SU-DHL-6 (cell line): Measurements from ENCODE around the gene EPHA8.

Experiments used
- H2AFZ ChIP-seq: fragments of 200-600 bp; sonication (generic); 2 replicates; pipeline ENCODE4 v1.6.1; 2014; ENCODE audit warnings: low read depth, mild to moderate bottlenecking, moderate library complexity, mixed read lengths, antibody characterized with exemption, low read length; ENCODE audit not compliant: severe bottlenecking
- H3F3A ChIP-seq: fragments of 200-600 bp; shearing (Covaris generic); 2 replicates; pipeline ENCODE4 v1.6.0; 2016; ENCODE audit warnings: antibody characterized with exemption, mild to moderate bottlenecking; ENCODE audit not compliant: insufficient read depth
- H3K27ac ChIP-seq: fragments of 200-600 bp; sonication (generic); 2 replicates; pipeline ENCODE4 v1.5.1; 2016; ENCODE audit warnings: low read depth, mild to moderate bottlenecking, low read length, moderate library complexity, mixed read lengths
- H3K27me3 ChIP-seq: fragments of 200-600 bp; sonication (generic), shearing (Covaris generic); 2 replicates; pipeline ENCODE4 v1.6.0; 2014; ENCODE audit warnings: mild to moderate bottlenecking, low read length
- H3K36me3 ChIP-seq: fragments of 200-600 bp; sonication (generic); 2 replicates; pipeline ENCODE4 v1.6.1; 2014; ENCODE audit warnings: mild to moderate bottlenecking, low read length, mixed read lengths
- H3K4me2 ChIP-seq: fragments of 300-600, 200-600 bp; shearing (Covaris generic), sonication (generic); 2 replicates; pipeline ENCODE4 v1.6.0; 2014; ENCODE audit warnings: low read length, low read depth, mild to moderate bottlenecking; ENCODE audit not compliant: poor library complexity, severe bottlenecking
- H3K4me3 ChIP-seq: fragments of 200-600 bp; sonication (generic); 2 replicates; pipeline ENCODE4 v1.5.1; 2014; ENCODE audit warnings: antibody characterized with exemption, low read length, mild to moderate bottlenecking, mixed read lengths; ENCODE audit not compliant: insufficient read depth, poor library complexity, severe bottlenecking
- H3K79me2 ChIP-seq: fragments of 200-600 bp; sonication (generic); 2 replicates; pipeline ENCODE4 v1.6.1; 2014; ENCODE audit warnings: mild to moderate bottlenecking, low read length, moderate library complexity; ENCODE audit not compliant: insufficient read depth
- H3K9ac ChIP-seq: fragments of 200-600 bp; sonication (generic); 2 replicates; pipeline ENCODE4 v1.7.0; 2014; ENCODE audit warnings: mild to moderate bottlenecking, low read length
- H3K9me2 ChIP-seq: fragments of 200-600 bp; sonication (generic); replicated peaks from 2 replicates; pipeline ENCODE4 v1.6.1; 2014; ENCODE audit warnings: low read length; ENCODE audit not compliant: insufficient read depth
- H3K9me3 ChIP-seq: fragments of 200-600 bp; sonication (generic); 2 replicates; pipeline ENCODE4 v1.6.1; 2014; ENCODE audit warnings: low read length, mixed read lengths; ENCODE audit not compliant: insufficient read depth
- H4K20me1 ChIP-seq: fragments of 200-600 bp; sonication (generic); 2 replicates; pipeline ENCODE4 v1.6.1; 2014; ENCODE audit warnings: low read depth, mild to moderate bottlenecking, antibody characterized with exemption, low read length, moderate library complexity, mixed read lengths
- EZH2phosphoT487 ChIP-seq: fragments of 200-600 bp; sonication (generic), shearing (Covaris generic); conservative IDR thresholded peaks from 2 replicates; pipeline ENCODE4 v1.6.1; 2018; ENCODE audit warnings: mild to moderate bottlenecking, antibody characterized with exemption, low read length, moderate library complexity, mixed read lengths
- TF ChIP-seq, protein P1 (sequence below): fragments of 200-600 bp; sonication (generic); IDR thresholded peaks from one replicate; pipeline ENCODE4 v1.5.1; 2017; ENCODE audit warnings: antibody characterized with exemption, mild to moderate bottlenecking, low read length, moderate library complexity; ENCODE audit not compliant: insufficient read depth, poor library complexity, severe bottlenecking

The EPHA8 gene

GRCh38 chr1:22635436-22635835 lies 72.1 kb downstream of the EPHA8 start:
- TF ChIP-seq, protein P1, sequence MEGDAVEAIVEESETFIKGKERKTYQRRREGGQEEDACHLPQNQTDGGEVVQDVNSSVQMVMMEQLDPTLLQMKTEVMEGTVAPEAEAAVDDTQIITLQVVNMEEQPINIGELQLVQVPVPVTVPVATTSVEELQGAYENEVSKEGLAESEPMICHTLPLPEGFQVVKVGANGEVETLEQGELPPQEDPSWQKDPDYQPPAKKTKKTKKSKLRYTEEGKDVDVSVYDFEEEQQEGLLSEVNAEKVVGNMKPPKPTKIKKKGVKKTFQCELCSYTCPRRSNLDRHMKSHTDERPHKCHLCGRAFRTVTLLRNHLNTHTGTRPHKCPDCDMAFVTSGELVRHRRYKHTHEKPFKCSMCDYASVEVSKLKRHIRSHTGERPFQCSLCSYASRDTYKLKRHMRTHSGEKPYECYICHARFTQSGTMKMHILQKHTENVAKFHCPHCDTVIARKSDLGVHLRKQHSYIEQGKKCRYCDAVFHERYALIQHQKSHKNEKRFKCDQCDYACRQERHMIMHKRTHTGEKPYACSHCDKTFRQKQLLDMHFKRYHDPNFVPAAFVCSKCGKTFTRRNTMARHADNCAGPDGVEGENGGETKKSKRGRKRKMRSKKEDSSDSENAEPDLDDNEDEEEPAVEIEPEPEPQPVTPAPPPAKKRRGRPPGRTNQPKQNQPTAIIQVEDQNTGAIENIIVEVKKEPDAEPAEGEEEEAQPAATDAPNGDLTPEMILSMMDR = no peak
- TF ChIP-seq EZH2phosphoT487 = no peak

GRCh38 chr1:22636353-22636752 lies 73.1 kb downstream of the EPHA8 start, which contains the start of gene C1QA:
TSS of gene C1QA (plus strand) at chr1:22636628. CDS start at chr1:22637617, 989 bp downstream.
- Histone ChIP-seq H3K79me2 (no peaks in the 10 kb centered on the region), H3K9ac (no peak within 1 kb of the TSS), H2AFZ (no peak within 1 kb of the TSS), H3K36me3 (no peaks in the 10 kb centered on the region), H3K27me3 (no peaks in the 10 kb centered on the region), H3K4me3 (no peak within 1 kb of the TSS), H3K4me2 (no peak within 1 kb of the TSS), H3K27ac (no peak within 1 kb of the TSS), H3F3A (no peaks in the 10 kb centered on the region), H3K9me2 (no peaks in the 10 kb centered on the region), H4K20me1 (no peaks in the 10 kb centered on the region), H3K9me3 (no peaks in the 10 kb centered on the region)
- TF ChIP-seq, protein P1 = no peak
- no peak for TF ChIP-seq EZH2phosphoT487

More at GRCh38 chr1:22635436-22635835, 72.1 kb downstream of the EPHA8 start:
- no peaks in the 10 kb centered on the region for H4K20me1 ChIP-seq
- no peak overlapping the region for H3K4me2 ChIP-seq
- H3K27me3 ChIP-seq = no peaks in the 10 kb centered on the region
- H2AFZ ChIP-seq = no peak overlapping the region
- H3K9me3 ChIP-seq = no peaks in the 10 kb centered on the region
- H3F3A ChIP-seq = no peaks in the 10 kb centered on the region
- no peaks in the 10 kb centered on the region for H3K36me3 ChIP-seq
- H3K27ac ChIP-seq = no peak overlapping the region
- no peaks in the 10 kb centered on the region for H3K9me2 ChIP-seq
- no peak overlapping the region for H3K4me3 ChIP-seq
- no peaks in the 10 kb centered on the region for H3K79me2 ChIP-seq
- no peak overlapping the region for H3K9ac ChIP-seq

DNA sequence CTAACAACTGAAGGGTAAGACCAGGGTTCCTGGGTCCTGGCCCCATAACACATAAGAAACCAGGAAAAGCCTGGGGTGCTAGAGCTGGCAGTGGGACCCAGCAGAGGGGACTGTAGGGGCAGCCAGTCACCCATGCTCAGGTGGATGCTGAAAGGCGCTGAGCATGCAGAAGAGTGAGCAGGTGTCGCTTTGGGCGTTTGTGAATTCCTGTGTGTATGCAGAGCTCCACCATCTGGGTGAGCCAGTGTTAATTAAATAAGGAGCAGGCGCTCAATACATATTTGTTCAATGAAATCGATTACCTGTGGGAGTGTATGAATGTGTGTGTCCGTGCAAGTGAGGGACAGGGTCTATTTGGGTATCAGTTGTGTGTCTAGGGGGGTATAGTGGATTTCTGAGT lies 73.6 kb downstream of the EPHA8 start:
- Histone ChIP-seq H3F3A (no peaks in the 10 kb centered on the region), H2AFZ (no peak overlapping the region), H3K9me3 (no peaks in the 10 kb centered on the region), H3K79me2 (no peaks in the 10 kb centered on the region), H4K20me1 (no peaks in the 10 kb centered on the region), H3K4me2 (no peak overlapping the region), H3K27me3 (no peaks in the 10 kb centered on the region), H3K27ac (no peak overlapping the region), H3K36me3 (no peaks in the 10 kb centered on the region), H3K9me2 (no peaks in the 10 kb centered on the region), H3K4me3 (no peak overlapping the region), H3K9ac (no peak overlapping the region)
- no peak for TF ChIP-seq EZH2phosphoT487
- TF ChIP-seq, protein P1 = no peak

GRCh38 chr1:22637907-22638445 lies 74.7 kb downstream of the EPHA8 start:
- H3K9ac ChIP-seq = no peak overlapping the region
- no peak overlapping the region for H2AFZ ChIP-seq
- no peaks in the 10 kb centered on the region for H3K27me3 ChIP-seq
- H3K9me3 ChIP-seq = no peaks in the 10 kb centered on the region
- H3K4me2 ChIP-seq = no peak overlapping the region
- H3K27ac ChIP-seq = no peak overlapping the region
- no peaks in the 10 kb centered on the region for H3K79me2 ChIP-seq
- no peaks in the 10 kb centered on the region for H3F3A ChIP-seq
- TF ChIP-seq, protein P1 = no peak
- TF ChIP-seq EZH2phosphoT487 = no peak
- H3K9me2 ChIP-seq = no peaks in the 10 kb centered on the region
- no peaks in the 10 kb centered on the region for H3K36me3 ChIP-seq
- H4K20me1 ChIP-seq = no peaks in the 10 kb centered on the region
- no peak overlapping the region for H3K4me3 ChIP-seq
